Measurements from ENCODE around the gene DLGAP1. TPM values are rescaled to one million over a fixed set of nuclear protein-coding genes. Genes with fewer than 3 reads are reported as not detected.

DLGAP1 gene
- total RNA-seq, 1 experiment from 2014 or later: 23.0 TPM

DNA sequence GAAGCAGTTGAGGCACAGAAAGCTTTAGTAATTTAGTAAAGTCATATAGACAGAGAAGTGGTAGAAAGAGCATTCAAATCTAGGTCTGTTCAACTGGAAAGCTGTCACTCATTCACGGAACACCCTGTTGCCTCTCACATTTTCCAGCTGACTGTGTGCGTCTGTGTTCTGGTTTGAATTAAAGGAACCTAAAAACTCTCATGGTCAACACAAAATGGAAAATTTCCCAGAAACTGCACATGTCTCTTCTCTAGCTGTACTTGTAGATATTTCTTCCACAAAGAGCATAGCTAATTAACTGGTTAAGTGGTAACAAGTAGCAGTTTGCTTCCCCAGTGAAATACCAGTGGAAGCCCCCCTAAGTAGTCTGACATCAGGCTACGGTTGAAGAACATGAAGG, 614.3 kb downstream of the DLGAP1 start:
- ChIA-PET CTCF (interaction anchor here (0.5 to 3.5 kb wide), 2 partner anchors 69 to 559 kb away, joined by 7 to 22 read pairs; no protein-coding TSS in a partner anchor), POLR2A (no interaction called here)
- no peak for ATAC-seq
- no peak overlapping the region for H3K4me3 Mint-ChIP-seq
- H3K36me3 Mint-ChIP-seq: no peaks in the 10 kb centered on the region
- H3K27ac Mint-ChIP-seq: no peak overlapping the region
- peaks cover 22% of the 10 kb centered on the region for H3K4me1 Mint-ChIP-seq
- no peak for DNase-seq (ENCODE audit: low spot score)
- no peaks in the 10 kb centered on the region for H3K9me3 Mint-ChIP-seq
- H3K27me3 Mint-ChIP-seq (ENCODE audit: low read depth): no peaks in the 10 kb centered on the region
- TF ChIP-seq ZNF121 (CRISPR knock-in tag; IDR thresholded peaks at IDR 0.05) (no peak), NFYB (CRISPR knock-in tag; conservative IDR thresholded peaks at IDR 0.05; ENCODE audit: low read depth) (no peak), JAZF1 (CRISPR knock-in tag; IDR thresholded peaks at IDR 0.05) (no peak), ZNF416 (CRISPR knock-in tag; IDR thresholded peaks at IDR 0.05) (no peak), OVOL2 (CRISPR knock-in tag; IDR thresholded peaks at IDR 0.05; ENCODE audit: borderline replicate concordance) (no peak)
- TF ChIP-seq, protein P1, sequence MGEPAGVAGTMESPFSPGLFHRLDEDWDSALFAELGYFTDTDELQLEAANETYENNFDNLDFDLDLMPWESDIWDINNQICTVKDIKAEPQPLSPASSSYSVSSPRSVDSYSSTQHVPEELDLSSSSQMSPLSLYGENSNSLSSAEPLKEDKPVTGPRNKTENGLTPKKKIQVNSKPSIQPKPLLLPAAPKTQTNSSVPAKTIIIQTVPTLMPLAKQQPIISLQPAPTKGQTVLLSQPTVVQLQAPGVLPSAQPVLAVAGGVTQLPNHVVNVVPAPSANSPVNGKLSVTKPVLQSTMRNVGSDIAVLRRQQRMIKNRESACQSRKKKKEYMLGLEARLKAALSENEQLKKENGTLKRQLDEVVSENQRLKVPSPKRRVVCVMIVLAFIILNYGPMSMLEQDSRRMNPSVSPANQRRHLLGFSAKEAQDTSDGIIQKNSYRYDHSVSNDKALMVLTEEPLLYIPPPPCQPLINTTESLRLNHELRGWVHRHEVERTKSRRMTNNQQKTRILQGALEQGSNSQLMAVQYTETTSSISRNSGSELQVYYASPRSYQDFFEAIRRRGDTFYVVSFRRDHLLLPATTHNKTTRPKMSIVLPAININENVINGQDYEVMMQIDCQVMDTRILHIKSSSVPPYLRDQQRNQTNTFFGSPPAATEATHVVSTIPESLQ (CRISPR knock-in tag; IDR thresholded peaks at IDR 0.05): no peak
- TF ChIP-seq, protein P2, sequence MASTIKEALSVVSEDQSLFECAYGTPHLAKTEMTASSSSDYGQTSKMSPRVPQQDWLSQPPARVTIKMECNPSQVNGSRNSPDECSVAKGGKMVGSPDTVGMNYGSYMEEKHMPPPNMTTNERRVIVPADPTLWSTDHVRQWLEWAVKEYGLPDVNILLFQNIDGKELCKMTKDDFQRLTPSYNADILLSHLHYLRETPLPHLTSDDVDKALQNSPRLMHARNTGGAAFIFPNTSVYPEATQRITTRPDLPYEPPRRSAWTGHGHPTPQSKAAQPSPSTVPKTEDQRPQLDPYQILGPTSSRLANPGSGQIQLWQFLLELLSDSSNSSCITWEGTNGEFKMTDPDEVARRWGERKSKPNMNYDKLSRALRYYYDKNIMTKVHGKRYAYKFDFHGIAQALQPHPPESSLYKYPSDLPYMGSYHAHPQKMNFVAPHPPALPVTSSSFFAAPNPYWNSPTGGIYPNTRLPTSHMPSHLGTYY (CRISPR knock-in tag; IDR thresholded peaks at IDR 0.05): no peak
- TF ChIP-seq, protein P3, sequence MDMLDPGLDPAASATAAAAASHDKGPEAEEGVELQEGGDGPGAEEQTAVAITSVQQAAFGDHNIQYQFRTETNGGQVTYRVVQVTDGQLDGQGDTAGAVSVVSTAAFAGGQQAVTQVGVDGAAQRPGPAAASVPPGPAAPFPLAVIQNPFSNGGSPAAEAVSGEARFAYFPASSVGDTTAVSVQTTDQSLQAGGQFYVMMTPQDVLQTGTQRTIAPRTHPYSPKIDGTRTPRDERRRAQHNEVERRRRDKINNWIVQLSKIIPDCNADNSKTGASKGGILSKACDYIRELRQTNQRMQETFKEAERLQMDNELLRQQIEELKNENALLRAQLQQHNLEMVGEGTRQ (CRISPR knock-in tag; IDR thresholded peaks at IDR 0.05): no peak

DNA sequence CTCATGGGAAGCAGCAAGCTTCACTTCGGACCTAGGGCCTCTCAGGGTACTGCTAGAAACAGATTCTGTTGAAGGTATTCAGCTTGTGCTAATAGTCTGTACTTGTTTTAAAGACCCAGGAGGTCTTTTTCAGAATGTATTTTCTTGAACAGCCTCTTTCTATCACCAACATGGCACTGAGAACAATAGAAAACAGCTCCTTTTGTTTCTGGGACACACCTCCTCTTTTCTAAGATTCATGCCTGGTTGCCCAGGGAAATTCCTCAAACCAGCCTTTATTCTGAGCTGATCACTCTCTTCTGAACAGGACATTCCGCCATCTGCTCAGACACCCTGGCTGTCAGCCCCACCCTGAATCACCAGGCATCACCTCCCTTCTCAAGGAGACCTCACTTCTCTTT, 615.5 kb downstream of the DLGAP1 start:
- Mint-ChIP-seq H3K4me3 (no peak overlapping the region), H3K4me1 (peaks cover 22% of the 10 kb centered on the region), H3K36me3 (no peaks in the 10 kb centered on the region), H3K9me3 (no peaks in the 10 kb centered on the region), H3K27me3 (ENCODE audit: low read depth) (no peaks in the 10 kb centered on the region), H3K27ac (no peak overlapping the region)
- ATAC-seq: peak; percentile 57
- no peak for DNase-seq (ENCODE audit: low spot score)
- POLR2A ChIA-PET: no interaction called here
- CTCF ChIA-PET: interaction anchor here (0.8 to 3.5 kb wide), 4 partner anchors 10 to 156 kb away, joined by 3 to 22 read pairs (median 3); no protein-coding TSS in a partner anchor
- TF ChIP-seq TCF7 (CRISPR knock-in tag; IDR thresholded peaks at IDR 0.05; ENCODE audit: low read depth) (no peak), ELF4 (CRISPR knock-in tag; IDR thresholded peaks at IDR 0.05; ENCODE audit: low read depth) (no peak), MXD4 (CRISPR knock-in tag; IDR thresholded peaks at IDR 0.05; ENCODE audit: borderline replicate concordance) (no peak), ATF1 (CRISPR knock-in tag; IDR thresholded peaks at IDR 0.05) (no peak), JUN (CRISPR knock-in tag; IDR thresholded peaks at IDR 0.05) (no peak), ZNF263 (CRISPR knock-in tag; IDR thresholded peaks at IDR 0.05; ENCODE audit: low read depth) (no peak), GRHL2 (CRISPR knock-in tag; IDR thresholded peaks at IDR 0.05; ENCODE audit: insufficient replicate concordance, severe bottlenecking) (no peak), RELA (CRISPR knock-in tag; IDR thresholded peaks at IDR 0.05; ENCODE audit: borderline replicate concordance) (no peak), ZNF416 (CRISPR knock-in tag; IDR thresholded peaks at IDR 0.05) (no peak), GABPB1 (CRISPR knock-in tag; IDR thresholded peaks at IDR 0.05) (no peak), ZNF232 (CRISPR knock-in tag; IDR thresholded peaks at IDR 0.05) (no peak), NR2C2 (CRISPR knock-in tag; IDR thresholded peaks at IDR 0.05) (no peak)
- TF ChIP-seq, protein P4, sequence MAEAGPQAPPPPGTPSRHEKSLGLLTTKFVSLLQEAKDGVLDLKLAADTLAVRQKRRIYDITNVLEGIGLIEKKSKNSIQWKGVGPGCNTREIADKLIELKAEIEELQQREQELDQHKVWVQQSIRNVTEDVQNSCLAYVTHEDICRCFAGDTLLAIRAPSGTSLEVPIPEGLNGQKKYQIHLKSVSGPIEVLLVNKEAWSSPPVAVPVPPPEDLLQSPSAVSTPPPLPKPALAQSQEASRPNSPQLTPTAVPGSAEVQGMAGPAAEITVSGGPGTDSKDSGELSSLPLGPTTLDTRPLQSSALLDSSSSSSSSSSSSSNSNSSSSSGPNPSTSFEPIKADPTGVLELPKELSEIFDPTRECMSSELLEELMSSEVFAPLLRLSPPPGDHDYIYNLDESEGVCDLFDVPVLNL (CRISPR knock-in tag; IDR thresholded peaks at IDR 0.05; ENCODE audit: borderline replicate concordance, low read depth): no peak
- TF ChIP-seq, protein P5, sequence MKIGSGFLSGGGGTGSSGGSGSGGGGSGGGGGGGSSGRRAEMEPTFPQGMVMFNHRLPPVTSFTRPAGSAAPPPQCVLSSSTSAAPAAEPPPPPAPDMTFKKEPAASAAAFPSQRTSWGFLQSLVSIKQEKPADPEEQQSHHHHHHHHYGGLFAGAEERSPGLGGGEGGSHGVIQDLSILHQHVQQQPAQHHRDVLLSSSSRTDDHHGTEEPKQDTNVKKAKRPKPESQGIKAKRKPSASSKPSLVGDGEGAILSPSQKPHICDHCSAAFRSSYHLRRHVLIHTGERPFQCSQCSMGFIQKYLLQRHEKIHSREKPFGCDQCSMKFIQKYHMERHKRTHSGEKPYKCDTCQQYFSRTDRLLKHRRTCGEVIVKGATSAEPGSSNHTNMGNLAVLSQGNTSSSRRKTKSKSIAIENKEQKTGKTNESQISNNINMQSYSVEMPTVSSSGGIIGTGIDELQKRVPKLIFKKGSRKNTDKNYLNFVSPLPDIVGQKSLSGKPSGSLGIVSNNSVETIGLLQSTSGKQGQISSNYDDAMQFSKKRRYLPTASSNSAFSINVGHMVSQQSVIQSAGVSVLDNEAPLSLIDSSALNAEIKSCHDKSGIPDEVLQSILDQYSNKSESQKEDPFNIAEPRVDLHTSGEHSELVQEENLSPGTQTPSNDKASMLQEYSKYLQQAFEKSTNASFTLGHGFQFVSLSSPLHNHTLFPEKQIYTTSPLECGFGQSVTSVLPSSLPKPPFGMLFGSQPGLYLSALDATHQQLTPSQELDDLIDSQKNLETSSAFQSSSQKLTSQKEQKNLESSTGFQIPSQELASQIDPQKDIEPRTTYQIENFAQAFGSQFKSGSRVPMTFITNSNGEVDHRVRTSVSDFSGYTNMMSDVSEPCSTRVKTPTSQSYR (CRISPR knock-in tag; IDR thresholded peaks at IDR 0.05): no peak
- TF ChIP-seq, protein P3 (CRISPR knock-in tag; IDR thresholded peaks at IDR 0.05): no peak
- TF ChIP-seq, protein P6, sequence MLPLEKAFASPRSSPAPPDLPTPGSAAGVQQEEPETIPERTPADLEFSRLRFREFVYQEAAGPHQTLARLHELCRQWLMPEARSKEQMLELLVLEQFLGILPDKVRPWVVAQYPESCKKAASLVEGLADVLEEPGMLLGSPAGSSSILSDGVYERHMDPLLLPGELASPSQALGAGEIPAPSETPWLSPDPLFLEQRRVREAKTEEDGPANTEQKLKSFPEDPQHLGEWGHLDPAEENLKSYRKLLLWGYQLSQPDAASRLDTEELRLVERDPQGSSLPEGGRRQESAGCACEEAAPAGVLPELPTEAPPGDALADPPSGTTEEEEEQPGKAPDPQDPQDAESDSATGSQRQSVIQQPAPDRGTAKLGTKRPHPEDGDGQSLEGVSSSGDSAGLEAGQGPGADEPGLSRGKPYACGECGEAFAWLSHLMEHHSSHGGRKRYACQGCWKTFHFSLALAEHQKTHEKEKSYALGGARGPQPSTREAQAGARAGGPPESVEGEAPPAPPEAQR (CRISPR knock-in tag; IDR thresholded peaks at IDR 0.05): no peak
- TF ChIP-seq, protein P2 (CRISPR knock-in tag; IDR thresholded peaks at IDR 0.05): no peak

Data from WTC11 (cell line).